Suprapubic skin (tissue), 4 donors: ENCODE data around the gene PCGF6. TPM values are rescaled to one million over a fixed set of nuclear protein-coding genes. Genes with fewer than 3 reads are reported as not detected.
A peak's percentile ranks its signal among the peaks of the same experiment; 100 is the strongest.

Source experiments
- DNase-seq, 2 donors: peaks; one replicate each; pipeline ENCODE4 v3.0.0-alpha.2; 2019; ENCODE audit warnings: low spot score in 2 of 2
- H3K27ac ChIP-seq: fragments of 200-600 bp; sonication (generic); one replicate; pipeline ENCODE4 v1.5.1; 2019
- H3K27me3 ChIP-seq: fragments of 200-600 bp; sonication (generic); one replicate; pipeline ENCODE4 v1.5.1; 2019
- H3K36me3 ChIP-seq: fragments of 200-600 bp; sonication (generic); one replicate; pipeline ENCODE4 v1.5.1; 2019
- H3K4me1 ChIP-seq: fragments of 200-600 bp; sonication (generic); one replicate; pipeline ENCODE4 v1.5.1; 2019
- H3K4me3 ChIP-seq: fragments of 200-600 bp; sonication (generic); one replicate; pipeline ENCODE4 v1.5.1; 2019; ENCODE audit warnings: mild to moderate bottlenecking
- H3K9me3 ChIP-seq: fragments of 200-600 bp; sonication (generic); one replicate; pipeline ENCODE4 v1.5.1; 2019
- CTCF ChIP-seq, 2 donors: fragments of 200-600 bp in 1 of 2; fragments of 450-650 bp in 1 of 2; sonication (generic) in 1 of 2; IDR thresholded peaks; one replicate each; pipeline ENCODE4 v1.5.1; 2016 to 2019; ENCODE audit warnings: antibody characterized with exemption in 2 of 2, mild to moderate bottlenecking in 1 of 2, moderate library complexity in 1 of 2
- EP300 ChIP-seq: sonication (generic); formaldehyde crosslinking; IDR thresholded peaks from one replicate; pipeline ENCODE4 v1.6.1; 2017; ENCODE audit warnings: antibody characterized with exemption
- POLR2A ChIP-seq, 2 donors: fragments of 450-650 bp; IDR thresholded peaks; one replicate each; pipeline ENCODE4 v1.6.1; 2017; ENCODE audit warnings: antibody characterized with exemption in 2 of 2, mild to moderate bottlenecking in 2 of 2, moderate library complexity in 2 of 2
- POLR2AphosphoS5 ChIP-seq, 3 donors: sonication (generic); formaldehyde crosslinking; IDR thresholded peaks; one replicate each; pipeline ENCODE4 v1.6.1; 2017; ENCODE audit warnings: antibody characterized with exemption in 3 of 3
- WGBS: methylation state at CpG from one replicate; pipeline ENCODE4 v1.1.5; 2018; 5-methylcytosine and 5-hydroxymethylcytosine counted together
- total RNA-seq, 4 donors: library from RNA; depleted of rRNA; stranded (reverse); fragments of >200 nt; gene quantifications; one replicate each; pipeline ENCODE4 v1.1.0, GENCODE V29; 2016

Gene PCGF6
- total RNA-seq, 4 donors from 2014 or later = 2.6 to 7.2 (median 4.9) TPM

DNA sequence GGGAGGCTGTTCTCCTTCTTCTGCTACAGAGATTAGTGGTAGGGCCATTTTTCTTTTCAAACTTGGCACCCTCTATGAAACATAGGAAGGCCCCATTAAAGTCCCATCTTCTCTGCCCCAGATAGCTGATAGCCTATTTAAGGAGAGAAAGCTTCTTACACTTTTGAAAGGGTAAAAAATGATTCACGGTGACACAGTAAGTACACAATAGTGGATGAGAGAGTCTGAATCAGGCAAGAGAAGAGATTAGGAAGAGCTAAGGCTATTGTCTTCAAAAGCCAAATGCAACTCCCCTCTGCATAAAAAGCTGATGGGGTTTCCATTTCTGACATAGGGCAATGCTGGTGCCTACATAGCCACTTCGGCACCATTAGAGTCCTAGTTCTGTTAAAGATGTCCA, 70.4 kb downstream of the PCGF6 start:
- 82% methylated on average over 2 of the region's 2 CpGs for WGBS
- no peak overlapping the region for H3K4me3 ChIP-seq
- H3K36me3 ChIP-seq = no peaks in the 10 kb centered on the region
- H3K4me1 ChIP-seq = peaks cover 18% of the 10 kb centered on the region
- H3K27ac ChIP-seq = no peak overlapping the region
- no peaks in the 10 kb centered on the region for H3K9me3 ChIP-seq
- no peak for DNase-seq
- TF ChIP-seq POLR2AphosphoS5 (IDR thresholded peaks at IDR 0.05) = no peak
- no peak for TF ChIP-seq EP300
- peaks cover 77% of the 10 kb centered on the region for H3K27me3 ChIP-seq

DNA sequence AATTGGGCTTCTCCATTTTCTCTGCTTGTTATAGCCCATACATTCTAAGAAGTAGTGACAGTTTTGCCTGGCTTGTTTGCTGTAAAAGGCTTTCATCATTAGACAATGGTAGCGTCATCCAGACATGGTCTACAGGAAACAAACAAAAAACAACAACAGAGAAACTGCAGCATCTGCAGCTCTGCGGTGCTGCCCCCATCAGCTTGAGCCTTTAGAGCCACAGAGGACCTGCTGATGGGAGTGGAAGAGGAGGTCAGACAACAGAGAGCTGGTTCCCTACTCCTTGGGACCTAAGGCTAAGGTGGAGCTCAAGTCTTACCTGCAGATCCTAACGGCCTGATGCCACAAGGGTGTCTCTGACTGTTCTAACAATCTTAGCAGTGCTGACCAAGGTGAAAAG, 70.9 kb downstream of the PCGF6 start:
- H3K27ac ChIP-seq = no peak overlapping the region
- H3K36me3 ChIP-seq = no peaks in the 10 kb centered on the region
- no peak overlapping the region for H3K4me3 ChIP-seq
- DNase-seq = no peak
- peaks cover 77% of the 10 kb centered on the region for H3K27me3 ChIP-seq
- H3K9me3 ChIP-seq = no peaks in the 10 kb centered on the region
- H3K4me1 ChIP-seq = peaks cover 18% of the 10 kb centered on the region
- no peak for TF ChIP-seq CTCF (IDR thresholded peaks at IDR 0.05)
- TF ChIP-seq POLR2AphosphoS5 (IDR thresholded peaks at IDR 0.05) = no peak
- no peak for TF ChIP-seq POLR2A (IDR thresholded peaks at IDR 0.05)
- TF ChIP-seq EP300 = no peak
- 79% methylated on average over 3 of the region's 3 CpGs for WGBS

- H3K4me1 ChIP-seq = peaks cover 18% of the 10 kb centered on the region
- no peak for DNase-seq
- H3K36me3 ChIP-seq = no peaks in the 10 kb centered on the region
- no peak overlapping the region for H3K4me3 ChIP-seq
- H3K9me3 ChIP-seq = no peaks in the 10 kb centered on the region
- H3K27me3 ChIP-seq = peaks cover 78% of the 10 kb centered on the region
- no peak overlapping the region for H3K27ac ChIP-seq
- TF ChIP-seq CTCF (IDR thresholded peaks at IDR 0.05) (no peak), EP300 (no peak), POLR2AphosphoS5 (IDR thresholded peaks at IDR 0.05) (no peak), POLR2A (IDR thresholded peaks at IDR 0.05) (no peak)
- WGBS = 5% methylated on average over 11 of the region's 11 CpGs
Observed at GRCh38 chr10:103278862-103279298, 72.1 kb downstream of the PCGF6 start.

DNA sequence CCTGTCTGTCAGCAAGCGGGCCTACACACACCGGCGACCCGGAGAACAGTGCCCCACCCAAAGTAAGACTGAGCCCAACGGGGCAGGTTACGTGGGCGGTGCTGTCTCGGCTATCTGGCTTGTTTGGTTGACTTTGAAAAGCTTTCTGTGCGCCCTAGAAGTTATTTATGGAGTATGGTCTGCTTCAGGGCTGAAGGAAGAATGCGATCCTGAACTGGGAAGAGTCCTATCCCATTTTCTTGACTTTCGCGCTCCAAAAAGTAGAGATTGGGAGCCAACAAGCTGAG, 72.5 kb downstream of the PCGF6 start:
- WGBS = 30% methylated on average over 12 of the region's 12 CpGs

GRCh38 chr10:103277713-103278536, 73.0 kb downstream of the PCGF6 start:
- WGBS = 14% methylated on average over 29 of the region's 76 CpGs
- no peaks in the 10 kb centered on the region for H3K9me3 ChIP-seq
- TF ChIP-seq POLR2AphosphoS5 (IDR thresholded peaks at IDR 0.05) = no peak
- DNase-seq = no peak
- H3K36me3 ChIP-seq = no peaks in the 10 kb centered on the region
- H3K27ac ChIP-seq = no peak overlapping the region
- peaks cover 78% of the 10 kb centered on the region for H3K27me3 ChIP-seq
- H3K4me1 ChIP-seq = peaks cover 18% of the 10 kb centered on the region
- peak overlapping the region; percentile 35 for H3K4me3 ChIP-seq

More for the DNA sequence above, 72.5 kb downstream of the PCGF6 start:
- Histone ChIP-seq H3K27ac (no peak overlapping the region), H3K9me3 (no peaks in the 10 kb centered on the region), H3K27me3 (peaks cover 78% of the 10 kb centered on the region), H3K4me1 (peaks cover 18% of the 10 kb centered on the region), H3K4me3 (no peak overlapping the region), H3K36me3 (no peaks in the 10 kb centered on the region)
- TF ChIP-seq CTCF (IDR thresholded peaks at IDR 0.05) (no peak), EP300 (no peak), POLR2A (IDR thresholded peaks at IDR 0.05) (no peak), POLR2AphosphoS5 (IDR thresholded peaks at IDR 0.05) (no peak)
- DNase-seq = no peak

DNA sequence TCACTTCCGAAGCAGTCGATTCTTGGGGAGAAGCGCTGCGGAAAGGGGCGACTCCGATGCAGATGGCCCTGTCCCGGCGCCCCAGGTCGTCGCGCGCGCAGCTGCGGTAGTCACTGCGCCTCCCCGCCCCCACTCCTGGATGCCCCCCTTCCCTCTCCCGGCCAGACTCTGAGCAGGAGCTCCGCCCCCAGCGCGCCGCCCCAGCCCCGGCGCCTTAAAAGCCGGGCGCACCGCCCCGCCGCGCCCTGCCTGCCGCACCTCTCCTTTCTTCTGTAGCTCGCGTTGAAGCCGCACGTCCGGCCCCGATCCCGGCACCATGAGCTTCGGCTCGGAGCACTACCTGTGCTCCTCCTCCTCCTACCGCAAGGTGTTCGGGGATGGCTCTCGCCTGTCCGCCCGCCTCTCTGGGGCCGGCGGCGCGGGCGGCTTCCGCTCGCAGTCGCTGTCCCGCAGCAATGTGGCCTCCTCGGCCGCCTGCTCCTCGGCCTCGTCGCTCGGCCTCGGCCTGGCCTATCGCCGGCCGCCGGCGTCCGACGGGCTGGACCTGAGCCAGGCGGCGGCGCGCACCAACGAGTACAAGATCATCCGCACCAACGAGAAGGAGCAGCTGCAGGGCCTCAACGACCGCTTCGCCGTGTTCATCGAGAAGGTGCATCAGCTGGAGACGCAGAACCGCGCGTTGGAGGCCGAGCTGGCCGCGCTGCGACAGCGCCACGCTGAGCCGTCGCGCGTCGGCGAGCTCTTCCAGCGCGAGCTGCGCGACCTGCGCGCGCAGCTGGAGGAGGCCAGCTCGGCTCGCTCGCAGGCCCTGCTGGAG, 73.8 kb downstream of the PCGF6 start, which contains the start of gene INA:
Gene INA, plus strand, starts transcription at position 243 of the 817 bp plus-strand sequence. Its CDS starts 74 bp downstream, at position 317.
- H3K36me3 ChIP-seq = no peaks in the 10 kb centered on the region
- TF ChIP-seq EP300 (no peak), POLR2A (IDR thresholded peaks at IDR 0.05) (no peak), POLR2AphosphoS5 (IDR thresholded peaks at IDR 0.05) (no peak), CTCF (IDR thresholded peaks at IDR 0.05) (no peak)
- H3K27ac ChIP-seq = no peak within 1 kb of the TSS
- peaks cover 73% of the 10 kb centered on the region for H3K27me3 ChIP-seq
- H3K4me1 ChIP-seq = peaks cover 18% of the 10 kb centered on the region
- WGBS = 3% methylated on average over 12 of the region's 105 CpGs
- DNase-seq = no peak
- no peaks in the 10 kb centered on the region for H3K9me3 ChIP-seq
- peak within 1 kb of the TSS; percentile 35 for H3K4me3 ChIP-seq
